Stimulated activated CD4-positive, alpha-beta T cell treated with anti-CD3 and anti-CD28 coated beads, Interleukin-12 subunit alpha, Interleukin-12 subunit beta, amount 100 ng/mL, for 4 hours (primary cell): ENCODE data around the gene HSP90AA1.

Experiments
- DNase-seq: peaks from one replicate; pipeline ENCODE4 v3.0.0-alpha.2; 2020

The HSP90AA1 gene

DNA sequence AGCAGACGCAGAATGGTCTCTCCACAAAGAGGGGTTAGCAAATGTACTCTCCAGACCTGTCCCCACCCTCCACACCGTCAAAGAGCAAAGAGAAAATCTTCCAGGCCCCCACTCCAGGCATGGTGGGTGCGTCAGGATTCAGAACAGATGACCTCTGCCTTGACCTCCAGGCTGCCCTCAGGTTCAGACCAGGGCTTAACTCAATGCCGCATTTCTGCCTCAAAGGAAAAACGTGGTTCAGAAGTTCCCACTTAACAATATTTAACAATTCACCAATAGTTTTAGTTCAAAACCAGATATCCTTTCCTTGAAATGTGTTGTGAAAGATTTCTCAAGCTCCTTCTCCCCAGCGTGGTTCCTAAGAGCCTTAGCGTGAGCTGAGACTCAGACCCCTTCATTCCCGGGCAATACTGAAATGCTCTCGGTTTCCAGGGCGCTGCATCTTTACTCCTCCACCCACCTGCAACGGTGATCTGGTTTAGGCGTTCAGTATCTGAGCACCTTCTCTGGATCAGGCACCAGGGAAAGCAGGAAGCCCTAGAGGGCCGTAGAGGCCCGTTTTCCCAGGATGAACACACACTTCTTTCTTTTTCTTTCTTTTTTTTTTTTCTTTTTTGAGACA, 22.9 kb downstream of the HSP90AA1 start:
- DNase-seq, result no peak

DNA sequence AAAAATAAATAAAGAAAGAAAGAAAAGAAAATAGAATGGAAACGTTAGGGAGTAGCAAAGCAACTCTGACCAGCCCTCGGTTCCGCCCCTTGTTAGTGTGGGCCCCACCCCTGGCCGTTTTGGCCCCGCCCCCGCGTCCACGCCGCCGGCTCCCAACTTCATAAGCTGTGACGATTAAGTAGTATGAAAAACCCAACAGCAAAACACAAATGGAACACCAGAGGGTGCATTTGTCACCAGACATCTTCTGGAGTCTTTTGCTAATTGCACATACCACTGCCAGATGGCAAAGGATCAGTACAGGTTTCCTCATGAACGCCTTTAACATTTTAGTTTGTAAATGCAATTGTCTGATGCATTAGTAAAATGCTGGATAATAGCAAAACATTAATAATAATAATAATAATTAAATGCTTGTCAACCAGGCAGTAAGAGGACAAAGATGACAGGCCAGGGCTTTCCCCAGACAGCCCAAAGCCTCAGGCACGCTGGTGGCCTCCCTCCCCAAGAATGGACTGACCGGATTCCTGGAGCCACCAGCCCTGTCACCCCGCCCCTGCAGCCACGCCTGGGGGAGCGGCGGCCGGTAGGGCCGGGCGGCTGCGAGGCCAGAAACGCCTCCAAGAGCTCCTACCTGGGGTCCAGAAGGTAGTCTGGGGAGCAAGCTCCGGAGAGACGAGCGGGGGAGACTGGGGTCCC, 23.6 kb downstream of the HSP90AA1 start:
- peak; percentile 59 for DNase-seq

DNA sequence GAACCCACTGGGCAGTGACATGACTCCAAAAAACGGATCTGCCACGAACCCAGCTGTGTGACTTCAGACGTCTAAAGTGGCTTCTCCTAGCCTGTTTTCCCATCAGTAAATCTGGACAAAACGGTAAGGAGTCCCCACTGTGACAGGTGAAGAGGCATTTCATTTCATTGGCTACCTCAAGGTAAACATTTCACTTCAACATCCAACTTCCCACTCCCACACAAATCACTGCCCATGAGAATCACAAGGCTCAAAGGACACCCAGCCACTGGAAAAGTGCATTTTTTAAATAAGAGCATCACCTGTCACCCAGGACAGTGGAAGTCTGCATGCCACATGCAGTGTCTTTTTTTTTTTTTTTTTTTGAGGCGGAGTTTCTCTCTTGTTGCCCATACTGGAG, 27.9 kb downstream of the HSP90AA1 start:
- no peak for DNase-seq

DNA sequence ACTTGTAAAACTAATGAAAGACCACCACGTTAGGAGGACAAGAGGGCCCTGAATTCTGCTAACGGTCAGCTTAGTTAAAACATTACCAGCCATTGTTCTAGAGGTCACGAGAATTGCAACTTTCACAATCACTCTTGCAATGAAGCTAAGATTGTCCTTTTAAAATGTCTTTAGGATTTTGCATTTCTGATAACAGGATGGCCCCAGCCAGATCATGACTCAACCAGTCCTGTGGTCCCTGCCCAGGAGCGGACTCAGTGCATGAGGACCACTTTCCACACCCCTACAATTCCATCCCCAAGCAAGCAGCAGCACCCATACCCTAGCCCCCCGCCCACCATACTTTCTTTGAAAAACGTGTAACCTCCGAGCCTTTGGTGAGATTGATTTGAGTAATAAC, 28.7 kb downstream of the HSP90AA1 start:
- no peak for DNase-seq

DNA sequence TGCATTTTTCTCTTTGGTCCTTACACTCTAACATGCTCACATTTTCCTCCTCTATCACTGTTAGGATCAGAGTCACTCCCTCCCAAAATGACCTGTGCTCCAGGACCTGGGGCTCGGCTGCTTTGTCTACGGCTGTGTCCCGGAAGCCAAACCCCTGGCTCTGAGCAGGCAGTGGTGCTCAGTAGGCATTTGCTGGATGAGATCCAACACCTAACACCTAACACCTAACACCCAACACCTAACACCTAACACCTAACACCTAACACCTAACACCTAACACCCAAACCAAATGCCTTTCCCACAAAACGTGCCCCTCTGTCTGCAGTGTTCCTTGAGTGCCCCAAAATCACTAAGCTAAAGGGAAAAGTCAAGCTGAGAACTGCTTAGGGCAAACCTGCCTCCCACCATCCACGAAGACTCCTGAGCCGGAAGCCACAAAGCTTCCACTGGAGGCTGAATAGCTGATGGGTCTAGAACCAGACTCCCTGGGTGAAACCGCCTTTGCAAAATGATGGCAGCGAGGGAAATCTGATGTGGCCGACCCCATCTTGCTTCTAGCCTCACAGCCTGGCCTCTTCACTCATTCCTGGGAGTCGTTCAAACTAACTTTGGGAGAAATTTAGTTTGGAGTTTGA, 29.2 kb downstream of the HSP90AA1 start:
- DNase-seq, result no peak

DNA sequence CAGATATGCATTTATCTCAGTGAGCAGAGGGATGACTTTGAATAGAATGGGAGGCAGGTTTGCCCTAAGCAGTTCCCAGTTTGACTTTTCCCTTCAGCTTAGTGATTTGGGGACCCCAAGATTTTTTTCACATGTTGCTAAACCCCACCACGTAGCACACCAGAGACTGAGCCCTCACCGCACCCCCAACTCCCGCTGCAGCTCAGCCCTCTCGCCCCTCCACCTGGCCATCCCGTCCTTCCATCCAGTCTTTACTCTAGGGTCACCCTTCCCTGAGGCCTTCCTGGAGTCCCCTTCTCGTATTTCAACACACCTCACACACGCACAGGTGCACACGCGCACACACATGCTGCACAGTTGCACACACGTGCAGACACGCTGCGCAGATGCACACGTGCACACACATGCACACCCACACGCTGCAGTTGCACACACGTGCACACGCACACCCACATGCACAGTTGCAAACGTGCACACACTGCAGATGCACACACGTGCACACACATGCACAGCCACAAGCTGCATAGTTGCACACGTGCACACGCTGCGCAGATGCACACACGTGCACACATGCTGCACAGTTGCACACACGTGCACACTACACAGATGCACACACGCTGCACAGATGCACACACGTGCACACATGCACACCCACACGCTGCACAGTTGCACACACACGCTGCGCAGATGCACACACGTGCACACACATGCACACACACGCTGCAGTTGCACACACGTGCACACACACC, 30.0 kb downstream of the HSP90AA1 start:
- no peak for DNase-seq

DNA sequence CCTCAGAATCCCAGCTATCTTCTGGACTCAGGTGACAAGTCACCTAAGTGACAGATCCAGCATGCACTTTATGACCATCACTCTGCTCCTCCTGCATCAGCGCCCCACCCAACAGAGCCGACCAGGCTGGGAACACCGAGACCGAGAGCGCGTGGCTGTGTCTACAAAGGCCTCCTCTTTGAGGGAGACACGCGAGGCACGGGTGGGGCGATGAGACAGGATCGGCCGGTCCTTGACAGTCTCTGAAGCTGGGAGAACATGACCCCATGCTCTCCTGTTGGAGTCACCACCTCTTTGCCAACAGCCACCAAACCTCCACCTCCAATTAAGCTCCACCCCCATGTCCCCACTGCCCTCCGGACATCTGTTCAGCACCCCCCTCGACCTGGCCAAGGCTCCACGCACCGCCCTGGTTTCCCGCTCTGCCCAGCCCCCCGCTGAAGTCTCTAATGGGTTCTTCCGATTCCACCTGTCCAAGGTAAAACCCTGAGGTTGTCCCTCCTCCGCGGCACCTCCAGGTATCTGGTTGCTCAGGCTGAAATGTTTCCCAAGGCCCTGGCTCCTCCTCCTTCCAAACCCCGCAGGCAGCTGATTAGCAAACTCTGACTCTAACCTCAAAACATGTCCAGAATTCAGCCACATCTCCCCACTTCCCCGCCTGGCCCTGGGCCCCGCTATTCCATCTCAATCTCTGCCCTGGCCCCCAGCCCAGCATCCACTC, 31.5 kb downstream of the HSP90AA1 start:
- no peak for DNase-seq

DNA sequence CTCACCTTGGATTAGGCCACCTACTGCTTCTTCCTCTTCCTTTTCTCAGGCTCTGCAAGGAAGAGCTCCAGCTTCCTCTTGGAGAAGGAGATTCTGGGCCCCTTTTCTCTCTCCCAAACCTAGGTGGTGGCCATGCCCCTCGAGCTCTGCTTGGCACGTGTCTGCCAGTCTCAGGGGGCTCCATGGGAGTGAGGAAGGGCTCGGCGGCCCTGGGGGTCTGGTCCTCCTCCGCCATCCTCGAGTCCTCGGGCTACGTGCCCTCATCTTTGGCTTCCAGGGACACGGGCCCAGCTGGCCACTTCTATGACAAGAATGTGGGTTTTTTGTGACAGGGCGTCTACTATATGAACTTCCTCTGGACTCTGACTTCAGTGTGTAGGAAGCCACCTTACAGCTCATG, 34.3 kb downstream of the HSP90AA1 start:
- DNase-seq, result no peak

DNA sequence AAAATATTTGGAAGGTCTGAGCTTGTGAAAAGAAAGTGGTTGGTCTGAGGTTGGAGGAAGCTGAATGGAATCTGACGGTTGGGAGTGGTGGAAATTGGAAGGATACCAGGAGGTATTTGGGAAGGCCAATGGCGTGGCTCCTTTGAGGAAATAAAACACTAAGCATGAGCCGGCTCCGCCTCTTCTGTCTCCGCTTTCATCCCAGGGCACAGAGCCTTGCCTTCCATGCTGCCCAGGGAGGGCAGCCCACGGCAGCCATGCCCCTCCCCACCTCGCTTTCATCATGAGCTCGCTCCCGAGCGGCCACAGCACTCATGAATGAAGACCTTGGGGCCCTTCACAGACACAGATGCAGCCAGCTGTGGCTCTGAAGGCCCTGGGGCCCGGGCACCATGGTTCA, 36.2 kb downstream of the HSP90AA1 start:
- no peak for DNase-seq

DNA sequence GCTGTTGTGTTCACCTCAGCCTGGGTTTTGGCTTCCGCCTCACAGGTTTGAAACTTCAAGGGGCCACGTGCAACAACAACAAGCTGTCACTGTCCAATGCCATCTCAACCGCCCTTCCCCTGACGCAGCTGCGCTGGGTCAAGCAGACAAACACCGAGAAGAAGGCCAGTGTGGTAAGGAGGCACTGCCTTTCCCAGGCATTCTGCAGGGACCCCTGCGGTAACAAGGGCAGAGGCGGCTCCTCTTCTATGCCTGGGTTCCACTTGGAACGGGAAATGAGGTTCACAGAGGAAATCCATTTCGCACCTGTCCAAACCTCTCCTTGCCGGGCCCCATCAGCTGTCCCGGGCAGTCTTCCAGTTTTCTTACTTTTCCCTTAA, 36.8 kb downstream of the HSP90AA1 start:
- DNase-seq, result no peak

DNA sequence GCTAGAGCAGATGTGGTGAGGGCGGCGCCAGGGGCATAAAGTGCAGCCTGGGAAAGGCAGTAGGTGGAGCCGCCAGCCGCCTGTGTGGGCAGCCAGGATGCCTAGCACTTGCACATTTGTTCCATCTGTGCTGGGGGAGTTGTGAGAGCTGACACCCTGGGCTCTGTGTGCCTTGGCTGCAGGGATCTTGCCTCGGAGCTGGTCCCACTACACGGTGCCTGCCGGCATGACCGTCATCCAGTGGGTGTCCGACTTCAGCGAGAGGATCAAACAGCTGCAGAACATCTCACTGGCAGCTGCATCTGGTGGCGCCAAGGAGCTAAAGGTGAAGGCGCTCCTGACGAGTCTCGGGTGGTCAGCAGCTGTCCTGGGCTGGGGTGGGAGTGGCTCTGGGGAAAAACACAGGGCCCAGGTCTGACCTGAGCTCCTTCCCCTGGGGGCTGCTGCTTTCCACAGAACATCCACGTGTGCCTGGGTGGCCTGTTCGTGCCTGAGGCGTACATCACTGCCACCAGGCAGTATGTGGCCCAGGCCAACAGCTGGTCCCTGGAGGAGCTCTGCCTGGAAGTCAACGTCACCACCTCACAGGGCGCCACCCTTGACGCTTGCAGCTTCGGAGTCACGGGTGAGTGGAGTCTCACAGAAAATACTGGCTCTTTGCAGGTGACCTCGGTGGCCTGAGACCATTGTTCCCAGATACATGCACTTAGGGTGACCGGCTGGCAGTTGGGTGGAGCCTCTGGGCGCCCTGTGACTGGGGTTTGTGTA, 37.4 kb downstream of the HSP90AA1 start:
- DNase-seq, result no peak

DNA sequence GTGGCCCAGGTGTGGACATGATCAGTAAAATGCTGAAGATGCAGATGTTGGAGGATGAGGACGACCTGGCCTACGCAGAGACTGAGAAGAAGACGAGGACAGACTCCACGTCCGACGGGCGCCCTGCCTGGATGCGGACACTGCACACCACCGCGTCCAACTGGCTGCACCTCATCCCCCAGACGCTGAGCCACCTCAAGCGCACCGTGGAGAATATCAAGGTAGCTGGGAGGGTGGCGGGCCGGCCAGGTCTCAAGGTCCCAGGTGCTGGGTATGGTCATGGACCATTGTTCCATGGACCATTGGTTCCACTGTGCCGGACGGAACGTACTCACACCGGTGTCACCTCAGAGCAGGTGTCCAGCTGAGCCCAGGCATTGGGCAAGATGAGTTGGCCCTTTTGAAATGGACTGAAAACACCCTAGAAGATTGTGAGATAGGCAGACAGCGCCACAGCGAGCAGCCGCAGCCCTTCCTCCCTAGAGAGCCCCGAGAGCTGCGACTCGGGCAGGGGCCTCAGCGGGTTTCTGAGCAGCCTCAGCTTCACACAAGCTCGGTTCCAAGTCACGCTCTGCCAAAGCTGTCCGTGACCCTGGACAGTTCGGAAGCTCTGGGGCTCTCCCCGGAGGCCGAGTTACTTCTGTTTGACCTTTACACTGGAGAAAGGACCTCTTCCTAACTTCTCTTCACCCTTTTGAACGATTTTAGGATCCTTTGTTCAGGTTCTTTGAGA, 38.9 kb downstream of the HSP90AA1 start:
- no peak for DNase-seq

DNA sequence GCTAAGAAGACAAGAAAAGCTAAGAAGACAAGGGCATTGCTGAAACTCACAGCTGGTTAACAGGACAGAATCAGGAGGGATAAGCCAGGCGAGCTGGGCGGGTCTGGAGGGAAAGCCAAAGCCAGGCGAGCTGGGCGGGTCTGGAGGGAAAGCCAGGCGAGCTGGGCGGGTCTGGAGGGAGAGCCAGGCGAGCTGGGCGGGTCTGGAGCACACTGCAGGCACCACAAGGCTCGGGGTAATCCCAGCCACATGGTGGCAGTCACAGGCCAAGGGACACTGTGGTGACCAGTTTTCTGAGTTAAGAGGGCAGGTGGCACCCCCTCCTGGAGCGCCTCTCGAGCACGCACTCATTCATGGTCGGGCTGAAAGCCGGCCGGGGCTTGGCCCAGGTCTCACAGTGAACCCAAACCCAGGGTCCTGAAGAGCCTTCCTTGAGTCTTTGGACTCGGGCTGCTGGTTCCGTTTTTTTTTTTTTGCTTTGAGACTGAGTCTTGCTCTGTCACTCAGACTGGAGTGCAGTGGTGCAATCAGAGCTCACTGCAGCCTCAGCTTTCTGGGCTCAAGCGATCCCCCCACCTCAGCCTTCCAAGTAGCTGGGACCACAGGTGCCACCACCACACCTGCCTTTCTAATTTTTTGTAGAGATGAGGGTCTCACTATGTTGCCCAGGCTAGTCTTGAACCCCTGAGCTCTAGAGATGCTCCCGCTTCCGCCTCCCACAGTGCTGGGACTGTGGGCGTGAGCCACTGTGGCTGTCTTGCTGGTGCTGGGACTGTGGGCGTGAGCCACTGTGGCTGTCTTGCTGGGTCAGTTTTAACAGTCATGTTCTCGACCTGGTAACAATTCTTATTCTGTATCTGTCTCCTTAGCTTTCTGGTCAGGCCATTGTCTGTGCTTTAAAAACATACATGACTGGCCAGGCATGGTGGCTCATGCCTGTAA, 40.2 kb downstream of the HSP90AA1 start:
- no peak for DNase-seq

DNA sequence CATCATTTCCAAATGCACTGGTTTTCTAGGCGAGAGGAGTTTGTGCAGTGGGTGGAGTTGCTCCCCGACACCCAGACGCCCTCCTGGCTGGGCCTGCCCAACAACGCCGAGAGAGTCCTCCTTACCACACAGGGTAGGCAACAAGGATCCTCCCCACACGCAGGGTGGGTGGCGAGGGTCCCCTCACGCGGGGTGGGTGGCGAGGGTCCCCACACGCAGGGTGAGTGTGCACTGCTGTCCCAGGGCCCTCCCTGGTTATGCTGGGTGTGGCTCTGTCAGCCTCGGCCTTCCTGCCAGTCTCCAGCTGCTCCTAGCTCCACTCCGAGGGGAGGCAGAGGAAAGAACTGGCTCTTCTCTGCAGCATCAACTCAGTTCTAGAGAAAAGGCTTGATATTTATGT, 42.3 kb downstream of the HSP90AA1 start:
- no peak for DNase-seq

DNA sequence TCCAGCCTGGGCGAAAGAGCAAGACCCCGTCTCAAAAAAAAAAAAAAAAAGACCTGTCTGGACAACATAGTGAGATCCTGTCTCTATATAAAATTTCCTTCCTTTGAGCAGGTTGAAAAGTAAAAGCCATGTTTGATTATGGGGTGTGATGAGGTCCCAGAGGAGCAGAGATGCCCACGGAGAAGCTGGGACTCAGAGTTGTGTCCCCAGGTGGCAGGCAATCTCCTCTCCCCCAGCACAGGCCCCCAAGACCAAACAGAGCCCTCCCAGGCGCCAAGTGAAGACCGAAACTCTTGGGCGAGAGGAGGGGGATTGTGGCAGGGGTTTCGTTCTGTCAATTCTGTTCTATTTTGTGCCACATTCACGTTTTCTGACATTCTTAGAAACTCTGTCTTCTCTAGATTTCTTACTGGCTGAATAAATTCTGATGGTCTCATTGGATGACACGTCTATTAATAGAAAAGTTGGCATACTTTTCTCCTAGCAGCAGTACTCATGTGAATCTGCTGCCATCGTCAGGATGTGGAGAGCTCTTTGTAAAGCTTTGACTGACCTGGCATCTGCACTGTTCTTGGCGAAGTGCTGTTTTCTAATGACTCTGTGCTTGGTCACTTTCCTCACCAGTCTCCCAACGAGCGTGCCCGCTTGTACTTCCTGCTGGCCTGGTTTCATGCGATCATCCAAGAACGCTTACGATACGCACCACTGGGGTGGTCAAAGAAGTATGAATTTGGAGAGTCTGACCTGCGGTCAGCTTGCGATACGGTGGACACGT, 43.4 kb downstream of the HSP90AA1 start:
- DNase-seq, result no peak

DNA sequence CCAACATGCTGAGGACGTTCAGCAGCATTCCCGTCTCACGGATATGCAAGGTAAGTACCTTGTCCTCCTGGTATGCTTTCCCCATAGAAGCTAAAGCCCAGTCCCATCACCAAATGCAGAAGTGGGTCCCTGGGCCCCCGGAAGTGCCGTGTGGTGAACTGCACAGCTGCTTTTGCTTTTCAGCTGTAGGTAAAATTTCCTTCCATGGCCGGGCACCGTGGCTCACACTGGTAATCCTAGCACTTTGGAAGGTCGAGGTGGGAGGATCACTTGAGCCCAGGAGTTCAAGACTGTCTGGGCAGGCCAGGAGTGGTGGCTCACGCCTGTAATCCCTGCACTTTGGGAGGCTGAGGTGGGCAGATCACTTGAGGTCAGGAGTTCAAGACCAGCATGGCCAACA, 44.1 kb downstream of the HSP90AA1 start:
- no peak for DNase-seq

DNA sequence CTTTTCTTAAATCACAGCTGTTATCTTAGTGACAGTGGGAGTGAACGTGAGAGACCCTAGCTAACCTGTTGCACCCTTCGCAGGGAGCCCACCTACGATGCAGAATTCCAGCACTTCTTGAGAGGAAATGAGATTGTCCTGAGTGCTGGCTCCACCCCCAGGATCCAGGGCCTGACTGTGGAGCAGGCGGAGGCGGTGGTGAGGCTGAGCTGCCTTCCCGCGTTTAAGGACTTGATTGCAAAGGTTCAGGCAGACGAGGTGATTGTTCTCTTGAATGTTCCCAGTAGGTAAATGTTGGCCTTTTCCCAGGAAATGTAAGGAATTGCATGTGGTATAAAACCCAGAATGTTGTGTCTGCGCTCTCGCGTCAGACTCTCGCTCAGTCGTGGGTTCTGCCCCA, 46.7 kb downstream of the HSP90AA1 start:
- no peak for DNase-seq

DNA sequence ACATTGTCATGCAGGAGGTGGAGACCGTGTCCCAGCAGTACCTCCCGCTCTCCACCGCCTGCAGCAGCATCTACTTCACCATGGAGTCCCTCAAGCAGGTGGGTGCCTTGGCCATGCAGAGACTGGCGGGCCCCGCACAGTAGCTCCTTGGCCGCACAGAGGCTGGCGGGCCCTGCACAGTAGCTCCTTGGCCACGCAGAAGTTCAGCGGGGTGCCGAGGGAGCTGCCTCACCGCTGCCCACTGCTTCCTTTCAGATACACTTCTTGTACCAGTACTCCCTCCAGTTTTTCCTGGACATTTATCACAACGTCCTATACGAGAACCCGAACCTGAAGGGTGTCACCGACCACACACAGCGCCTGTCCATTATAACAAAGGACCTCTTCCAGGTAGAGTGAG, 47.7 kb downstream of the HSP90AA1 start:
- DNase-seq, result no peak

DNA sequence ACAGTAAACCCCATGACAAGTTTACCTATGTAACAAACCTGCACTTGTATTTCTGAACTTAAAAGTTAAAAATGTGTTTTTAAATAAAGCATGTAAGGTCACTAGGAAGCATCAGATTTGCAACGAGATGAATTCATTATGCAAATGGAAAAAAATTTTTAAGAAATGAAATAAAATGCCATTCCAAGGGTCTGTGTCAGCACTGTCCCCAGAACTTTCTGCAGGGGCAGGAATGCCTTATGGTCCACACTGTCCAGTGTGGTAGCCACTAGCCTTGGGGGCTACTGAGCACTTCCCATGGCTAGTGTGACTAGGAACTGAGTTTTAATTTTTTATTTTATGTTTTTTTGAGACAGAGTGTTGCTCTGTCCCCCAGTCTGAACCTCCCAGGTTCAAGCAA, 49.2 kb downstream of the HSP90AA1 start:
- DNase-seq, result no peak

DNA sequence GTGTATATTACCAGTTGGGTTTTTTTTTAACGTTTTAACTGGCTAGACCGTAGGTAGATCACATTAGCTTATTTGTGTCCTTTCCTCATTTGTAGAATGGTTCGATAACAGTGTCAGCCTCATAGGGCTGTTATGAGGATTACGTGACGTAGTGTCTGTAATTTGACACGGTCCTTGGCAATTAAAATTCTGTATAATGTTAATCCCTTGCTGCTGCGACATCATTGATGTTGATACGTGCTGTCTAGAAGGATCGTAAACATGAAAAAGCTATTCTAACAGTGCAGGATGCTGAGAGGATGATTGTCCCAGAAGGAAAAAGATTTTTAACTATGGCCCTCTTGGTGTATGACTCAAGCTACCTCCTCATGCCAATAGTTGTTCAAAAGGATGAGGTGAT, 50.9 kb downstream of the HSP90AA1 start:
- DNase-seq, result no peak
